HG03097 (cell line): ENCODE data around the gene ADARB1.
"Not testable (repeated sequence)": the region's sequence is repeated elsewhere in the genome, so short reads cannot be mapped to it uniquely, and the experiment has no call there.

Experiments used
- ATAC-seq: cut with Tn5 transposase; IDR thresholded peaks from one replicate; pipeline ENCODE4 v1.9.1; 2021; ENCODE audit not compliant: unreplicated experiment, low FRiP score

The ADARB1 gene

GRCh38 chr21:45131537-45131999 lies 57.2 kb downstream of the ADARB1 start:
- no peak for ATAC-seq

- ATAC-seq = no peak
These were observed 58.6 kb downstream of the ADARB1 start for GRCh38 chr21:45132841-45133573.

- ATAC-seq = not testable (repeated sequence)
These were observed 59.3 kb downstream of the ADARB1 start for GRCh38 chr21:45133574-45134278.

GRCh38 chr21:45134279-45135076 lies 60.1 kb downstream of the ADARB1 start:
- no peak for ATAC-seq

- ATAC-seq = no peak
These were observed 60.7 kb downstream of the ADARB1 start for GRCh38 chr21:45135122-45135521.

- no peak for ATAC-seq
These were observed 61.5 kb downstream of the ADARB1 start for GRCh38 chr21:45135868-45136267.

- no peak for ATAC-seq
These were observed 62.1 kb downstream of the ADARB1 start for GRCh38 chr21:45136500-45136899.

GRCh38 chr21:45136927-45137611 lies 62.7 kb downstream of the ADARB1 start:
- ATAC-seq = no peak

GRCh38 chr21:45137612-45137937 lies 63.2 kb downstream of the ADARB1 start:
- ATAC-seq = no peak

- ATAC-seq = no peak
These were observed 64.0 kb downstream of the ADARB1 start for GRCh38 chr21:45138199-45139002.

- not testable (repeated sequence) for ATAC-seq
These were observed 64.6 kb downstream of the ADARB1 start for GRCh38 chr21:45139003-45139360.

GRCh38 chr21:45139473-45139872 lies 65.1 kb downstream of the ADARB1 start:
- ATAC-seq = no peak

GRCh38 chr21:45140346-45140940 lies 66.1 kb downstream of the ADARB1 start:
- ATAC-seq = no peak

GRCh38 chr21:45140944-45141343 lies 66.6 kb downstream of the ADARB1 start:
- not testable (repeated sequence) for ATAC-seq

GRCh38 chr21:45141507-45141906 lies 67.1 kb downstream of the ADARB1 start:
- no peak for ATAC-seq

- ATAC-seq = no peak
These were observed 68.3 kb downstream of the ADARB1 start for GRCh38 chr21:45142469-45143308.

GRCh38 chr21:45143855-45144254 lies 69.5 kb downstream of the ADARB1 start:
- ATAC-seq = no peak

- no peak for ATAC-seq
These were observed 70.8 kb downstream of the ADARB1 start for GRCh38 chr21:45145146-45145545.

GRCh38 chr21:45145846-45146245 lies 71.5 kb downstream of the ADARB1 start:
- ATAC-seq = not testable (repeated sequence)
